ENCODE measurements around the gene PSEN2. TPM values are rescaled to one million over a fixed set of nuclear protein-coding genes. Genes with fewer than 3 reads are reported as not detected.

The PSEN2 gene
- total and polyA plus RNA-seq, 10 of the 15 experiments (the other 5 are each of a cell fraction or from before 2014, with no cell fraction given): 0.90 to 13.3 (median 7.0) TPM

DNA sequence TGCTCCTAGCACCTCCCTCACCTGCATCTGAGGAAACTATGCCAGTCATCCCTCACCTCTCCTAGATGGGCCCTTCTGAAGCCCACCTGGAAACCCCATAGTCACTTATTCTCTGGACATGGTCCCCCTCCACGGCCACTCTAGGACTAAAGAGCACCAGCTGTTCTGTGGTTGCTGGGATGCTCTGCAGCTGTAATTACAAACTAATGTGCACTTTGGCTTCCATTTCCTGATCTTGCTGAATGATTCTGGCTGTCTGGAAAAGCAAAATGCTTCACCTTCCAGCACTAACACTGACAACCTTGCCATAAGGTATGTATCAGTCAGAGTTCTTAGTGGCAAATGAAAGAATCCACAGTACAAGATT, 48.7 kb upstream of the PSEN2 start:
- Histone ChIP-seq H3K27me3 (replicated peaks in 1 of 2; ENCODE audit: control insufficient read depth in 2 of 2, insufficient read depth in 2 of 2, low read length in 1 of 2) (no peaks in the 10 kb centered on the region), H3K79me2 (ENCODE audit: control insufficient read depth, insufficient read depth, low read length) (no peaks in the 10 kb centered on the region), H3K36me3 (ENCODE audit: control insufficient read depth in 2 of 2, insufficient read depth in 2 of 2, low read length in 1 of 2) (no peaks in the 10 kb centered on the region), H2AFZ (ENCODE audit: control insufficient read depth, low read depth, low read length) (no peak overlapping the region), H3K4me1 (ENCODE audit: control insufficient read depth, insufficient read depth, low read length) (peaks cover 23% of the 10 kb centered on the region), H3K4me2 (ENCODE audit: control insufficient read depth, insufficient read depth) (no peak overlapping the region), H3K9ac (ENCODE audit: control insufficient read depth, insufficient read depth, low read length) (no peak overlapping the region), H3K9me3 (replicated peaks; ENCODE audit: control insufficient read depth, insufficient read depth, low read length) (no peaks in the 10 kb centered on the region), H3K4me3 (no peak overlapping the region), H4K20me1 (ENCODE audit: control insufficient read depth, insufficient read depth) (no peaks in the 10 kb centered on the region), H3K27ac (ENCODE audit: control insufficient read depth, insufficient read depth) (no peak overlapping the region)
- ChIA-PET POLR2A (no interaction called here), SMC1A (ENCODE audit: uncharacterized antibody, unreplicated experiment) (interaction anchor here (1.3 to 1.4 kb wide), 2 partner anchors 25 to 31 kb away, joined by 3 to 5 read pairs; no protein-coding TSS in a partner anchor), CTCF (no interaction called here), RAD21 (ENCODE audit: unreplicated experiment) (interaction anchor here (1.1 kb wide), 1 partner anchor 9 kb away, joined by 3 read pairs; no protein-coding TSS in a partner anchor)
- DNase-seq (ENCODE audit: low read depth, low spot score) (no peak), ATAC-seq (no peak), FAIRE-seq (no peak)
- WGBS (ENCODE audit: insufficient coverage, insufficient replicate concordance, low lambda C conversion rate, missing lambda C conversion rate): 0% methylated on average over 1 of the region's 1 CpG
- in situ Hi-C loops (cut with MboI): loop anchor here (10.0 kb wide), 1 partner anchor 87 kb away; the partner anchor contains the start of gene ITPKB
- intact Hi-C loops (cut with micrococcal nuclease; ENCODE audit: unreplicated experiment): no loop called here
- no TSS peak for BruUV-seq (replicated peaks)
- TF ChIP-seq RUNX3 (IDR thresholded peaks at IDR 0.05; ENCODE audit: low read length) (0 out of 2 replicates have a peak, but pooled peaks have one; percentile 5), HDGF (IDR thresholded peaks at IDR 0.05) (no peak)

DNA sequence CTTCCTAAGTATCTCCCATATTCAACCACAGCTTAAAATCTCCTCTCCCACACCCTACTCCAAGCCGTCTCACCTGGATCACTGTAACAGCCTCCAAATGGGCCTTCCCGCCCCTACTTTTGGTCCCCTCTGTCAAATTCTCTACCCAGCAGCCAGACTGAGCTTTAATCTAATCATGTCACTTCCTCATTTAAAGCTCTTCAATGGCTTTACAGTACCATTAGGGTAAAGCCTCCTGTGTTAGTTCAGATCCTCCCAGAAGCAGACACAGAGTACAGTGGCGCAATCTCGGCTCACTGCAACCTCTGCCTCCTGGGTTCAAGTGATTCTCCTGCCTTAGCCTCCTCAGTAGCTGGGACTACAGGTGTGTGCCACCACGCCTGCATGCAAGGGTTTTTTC, 46.8 kb upstream of the PSEN2 start:
- H3K4me1 ChIP-seq (ENCODE audit: control insufficient read depth, insufficient read depth, low read length): peaks cover 31% of the 10 kb centered on the region
- H3K27me3 ChIP-seq (replicated peaks in 1 of 2; ENCODE audit: control insufficient read depth in 2 of 2, insufficient read depth in 2 of 2, low read length in 1 of 2): no peaks in the 10 kb centered on the region
- no TSS peak for BruUV-seq (replicated peaks)
- H3K9me3 ChIP-seq (replicated peaks; ENCODE audit: control insufficient read depth, insufficient read depth, low read length): no peaks in the 10 kb centered on the region
- H3K27ac ChIP-seq (ENCODE audit: control insufficient read depth, insufficient read depth): no peak overlapping the region
- FAIRE-seq (no peak), DNase-seq (ENCODE audit: low read depth, low spot score) (no peak), ATAC-seq (no peak)
- ChIA-PET CTCF (interaction anchor here (0.9 to 6.9 kb wide), 12 partner anchors 9 to 198 kb away, joined by 3 to 112 read pairs (median 4); no protein-coding TSS in a partner anchor), POLR2A (interaction anchor here (0.5 to 2.0 kb wide), 7 partner anchors 23 to 121 kb away, joined by 3 to 6 read pairs (median 4); no protein-coding TSS in a partner anchor), RAD21 (ENCODE audit: unreplicated experiment) (interaction anchor here (1.0 to 5.3 kb wide), 14 partner anchors 13 to 190 kb away, joined by 3 to 42 read pairs (median 8); partner anchors contain the start of gene ITPKB), SMC1A (ENCODE audit: uncharacterized antibody, unreplicated experiment) (interaction anchor here (0.7 to 7.7 kb wide), 19 partner anchors 9 to 513 kb away, joined by 3 to 86 read pairs (median 4); partner anchors contain the start of gene ITPKB)
- TF ChIP-seq SPI1 (IDR thresholded peaks at IDR 0.05; ENCODE audit: borderline replicate concordance, insufficient read depth, low read depth, low read length): peak; percentile 88
- TF ChIP-seq, protein P1, sequence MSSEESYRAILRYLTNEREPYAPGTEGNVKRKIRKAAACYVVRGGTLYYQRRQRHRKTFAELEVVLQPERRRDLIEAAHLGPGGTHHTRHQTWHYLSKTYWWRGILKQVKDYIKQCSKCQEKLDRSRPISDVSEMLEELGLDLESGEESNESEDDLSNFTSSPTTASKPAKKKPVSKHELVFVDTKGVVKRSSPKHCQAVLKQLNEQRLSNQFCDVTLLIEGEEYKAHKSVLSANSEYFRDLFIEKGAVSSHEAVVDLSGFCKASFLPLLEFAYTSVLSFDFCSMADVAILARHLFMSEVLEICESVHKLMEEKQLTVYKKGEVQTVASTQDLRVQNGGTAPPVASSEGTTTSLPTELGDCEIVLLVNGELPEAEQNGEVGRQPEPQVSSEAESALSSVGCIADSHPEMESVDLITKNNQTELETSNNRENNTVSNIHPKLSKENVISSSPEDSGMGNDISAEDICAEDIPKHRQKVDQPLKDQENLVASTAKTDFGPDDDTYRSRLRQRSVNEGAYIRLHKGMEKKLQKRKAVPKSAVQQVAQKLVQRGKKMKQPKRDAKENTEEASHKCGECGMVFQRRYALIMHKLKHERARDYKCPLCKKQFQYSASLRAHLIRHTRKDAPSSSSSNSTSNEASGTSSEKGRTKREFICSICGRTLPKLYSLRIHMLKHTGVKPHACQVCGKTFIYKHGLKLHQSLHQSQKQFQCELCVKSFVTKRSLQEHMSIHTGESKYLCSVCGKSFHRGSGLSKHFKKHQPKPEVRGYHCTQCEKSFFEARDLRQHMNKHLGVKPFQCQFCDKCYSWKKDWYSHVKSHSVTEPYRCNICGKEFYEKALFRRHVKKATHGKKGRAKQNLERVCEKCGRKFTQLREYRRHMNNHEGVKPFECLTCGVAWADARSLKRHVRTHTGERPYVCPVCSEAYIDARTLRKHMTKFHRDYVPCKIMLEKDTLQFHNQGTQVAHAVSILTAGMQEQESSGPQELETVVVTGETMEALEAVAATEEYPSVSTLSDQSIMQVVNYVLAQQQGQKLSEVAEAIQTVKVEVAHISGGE (CRISPR knock-in tag; IDR thresholded peaks at IDR 0.05): no peak
- H3K9ac ChIP-seq (ENCODE audit: control insufficient read depth, insufficient read depth, low read length): no peak overlapping the region
- H3K4me3 ChIP-seq: no peak overlapping the region
- intact Hi-C loops (cut with micrococcal nuclease; ENCODE audit: unreplicated experiment) (loop anchor here (2.0 kb wide), 2 partner anchors 35 to 91 kb away; no protein-coding TSS in a partner anchor), in situ Hi-C loops (cut with MboI) (loop anchor here (10.0 kb wide), 1 partner anchor 89 kb away; the partner anchor contains the start of gene ITPKB)
- no peak overlapping the region for H3K4me2 ChIP-seq (ENCODE audit: control insufficient read depth, insufficient read depth)
- no peaks in the 10 kb centered on the region for H4K20me1 ChIP-seq (ENCODE audit: control insufficient read depth, insufficient read depth)
- H3K36me3 ChIP-seq (ENCODE audit: control insufficient read depth in 2 of 2, insufficient read depth in 2 of 2, low read length in 1 of 2): no peaks in the 10 kb centered on the region
- no peak overlapping the region for H2AFZ ChIP-seq (ENCODE audit: control insufficient read depth, low read depth, low read length)
- WGBS (ENCODE audit: insufficient coverage, insufficient replicate concordance, low lambda C conversion rate, missing lambda C conversion rate): 86% methylated on average over 5 of the region's 5 CpGs
- no peaks in the 10 kb centered on the region for H3K79me2 ChIP-seq (ENCODE audit: control insufficient read depth, insufficient read depth, low read length)

All from GM12878 (cell line).